Amniotic stem cell (primary cell): Measurements from ENCODE around the gene EIF4B.
A peak's percentile ranks its signal among the peaks of the same experiment; 100 is the strongest.

Experiments used
- DNase-seq: peaks from one replicate; lab custom pipeline; 2025; lab: John Stamatoyannopoulos, UW

EIF4B gene

GRCh38 chr12:53057816-53058500 lies 51.7 kb downstream of the EIF4B start:
- no peak for DNase-seq

- DNase-seq = no peak
Measured at GRCh38 chr12:53058674-53059433, 52.6 kb downstream of the EIF4B start.

GRCh38 chr12:53059434-53060063 lies 53.3 kb downstream of the EIF4B start:
- DNase-seq = no peak

GRCh38 chr12:53060064-53060720 lies 53.9 kb downstream of the EIF4B start:
- DNase-seq = no peak

- DNase-seq = no peak
Measured at GRCh38 chr12:53060721-53061276, 54.5 kb downstream of the EIF4B start.

- DNase-seq = no peak
Measured at GRCh38 chr12:53061404-53062010, 55.3 kb downstream of the EIF4B start.

- no peak for DNase-seq
Measured at GRCh38 chr12:53062011-53062961, 56.0 kb downstream of the EIF4B start.

- no peak for DNase-seq
Measured at GRCh38 chr12:53062977-53063707, 56.9 kb downstream of the EIF4B start.

- DNase-seq = no peak
Measured at GRCh38 chr12:53063708-53064612, 57.7 kb downstream of the EIF4B start.

GRCh38 chr12:53064613-53065436 lies 58.6 kb downstream of the EIF4B start:
- DNase-seq = no peak

GRCh38 chr12:53065470-53065869 lies 59.2 kb downstream of the EIF4B start:
- DNase-seq = no peak

- peak; percentile 58 for DNase-seq
Measured at GRCh38 chr12:53065975-53066931, 60.0 kb downstream of the EIF4B start.

GRCh38 chr12:53067074-53067992 lies 61.1 kb downstream of the EIF4B start:
- no peak for DNase-seq

- DNase-seq = no peak
Measured at GRCh38 chr12:53067993-53068770, 61.9 kb downstream of the EIF4B start.
